Lung microvascular endothelial cell (primary cell): Measurements from ENCODE around the gene NACC2. TPM values are rescaled to one million over a fixed set of nuclear protein-coding genes. Genes with fewer than 3 reads are reported as not detected.
A peak's percentile ranks its signal among the peaks of the same experiment; 100 is the strongest.

Experiments used
- DNase-seq, 2 donors: peaks; one replicate each; pipeline versions ENCODE4 v3.0.0 to v3.0.0-alpha.2; 2010; ENCODE audit warnings: low read depth in 2 of 2
- total RNA-seq: library from RNA; depleted of rRNA; stranded (reverse); fragments of >200 nt; gene quantifications from 2 replicates; pipeline ENCODE4 v1.2.1, GENCODE V29; 2014

Gene NACC2
- total RNA-seq, 1 donor from 2014 or later, result 10.9 TPM

DNA sequence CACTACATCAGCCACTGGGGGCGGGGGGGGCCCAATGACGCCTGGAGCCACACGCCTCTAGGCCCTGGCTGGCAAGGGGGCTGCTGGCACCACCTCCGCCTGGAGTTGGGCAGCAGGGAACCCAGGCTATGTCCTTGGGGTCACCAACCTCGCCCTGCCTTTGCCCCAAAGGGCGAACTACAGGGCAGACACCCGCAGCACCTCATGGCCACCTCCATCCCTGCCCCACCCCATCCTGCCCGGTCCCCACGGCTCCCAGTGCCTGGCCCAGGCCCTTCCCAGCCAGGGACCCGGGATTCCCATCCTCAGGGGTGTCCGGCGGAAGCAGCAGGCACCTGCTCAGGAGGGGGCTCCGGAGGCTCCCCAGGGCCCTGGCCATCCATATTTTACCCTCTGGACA is 37.0 kb downstream of the NACC2 start:
- DNase-seq, result no peak

DNA sequence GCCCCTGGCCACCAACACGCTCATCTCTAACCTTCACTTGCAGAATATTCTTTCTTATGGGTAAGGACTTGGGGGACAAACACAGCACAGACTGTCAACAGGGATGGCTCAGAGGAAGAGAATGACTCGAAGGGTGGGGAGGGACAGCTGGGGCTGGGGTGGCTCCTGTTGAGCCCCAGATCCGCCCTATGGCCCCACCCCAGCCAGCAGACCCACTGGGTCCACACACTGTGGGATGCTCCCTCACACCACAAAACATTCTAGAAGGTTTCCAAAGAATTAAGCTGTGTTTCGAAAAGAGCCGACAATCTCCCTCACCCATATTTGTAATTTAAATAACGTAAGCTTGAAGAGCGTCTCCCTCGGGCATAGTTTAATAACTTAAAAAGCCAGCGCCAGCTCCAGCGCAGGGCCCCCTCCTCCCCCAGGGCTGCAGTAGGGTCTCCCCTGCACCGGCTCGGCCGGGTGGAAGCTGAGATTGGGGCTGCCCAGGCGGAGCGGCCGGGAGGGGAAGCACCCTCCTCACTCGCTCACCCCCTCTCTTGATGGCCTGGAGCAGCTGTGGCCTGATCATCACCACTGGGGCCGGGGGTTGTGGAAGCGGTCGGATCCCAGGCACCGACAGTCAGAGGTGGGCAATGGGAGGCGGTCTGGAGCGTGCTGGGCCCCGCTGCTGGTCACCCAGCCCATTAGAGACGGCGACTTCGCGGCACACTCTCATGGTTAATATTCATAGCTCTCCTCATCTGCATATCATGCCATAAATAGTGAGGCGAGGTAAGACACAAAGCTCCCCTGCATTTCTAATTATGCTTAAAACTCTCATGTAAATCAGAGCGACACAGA is 37.6 kb downstream of the NACC2 start:
- DNase-seq, result no peak

DNA sequence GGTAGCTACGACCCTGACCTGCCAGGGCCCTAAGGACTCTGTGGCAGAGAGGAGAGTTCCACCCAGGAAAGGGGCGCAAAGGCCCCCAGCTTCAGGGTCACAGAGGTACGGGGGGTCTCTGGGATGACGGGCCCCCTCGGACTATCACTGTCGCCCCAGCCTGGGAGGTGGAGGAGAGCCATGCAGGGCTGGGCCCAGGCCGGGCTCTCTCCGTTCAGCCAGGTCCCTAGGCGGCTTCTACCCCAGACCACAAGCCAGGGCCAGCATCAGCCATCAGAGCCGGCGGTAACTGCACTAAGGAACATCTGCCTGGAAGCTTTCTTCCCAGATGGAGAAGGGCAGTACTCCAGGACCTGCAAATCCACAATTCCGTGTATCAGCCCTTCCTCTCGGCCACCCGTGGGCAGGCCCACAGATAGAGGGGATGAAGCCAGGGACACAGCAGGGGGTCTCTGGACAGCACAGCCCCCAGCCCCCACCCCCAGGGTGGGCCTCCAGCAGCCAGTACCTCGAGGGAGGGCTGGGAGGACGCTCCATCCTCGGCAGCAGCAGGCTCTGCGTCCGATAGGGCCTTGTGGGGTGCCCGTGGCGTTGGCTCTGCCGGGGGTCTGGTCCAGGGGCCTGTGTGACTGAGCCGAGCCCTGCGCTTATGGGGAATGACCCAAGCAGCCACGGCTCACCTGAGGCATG is 38.4 kb downstream of the NACC2 start:
- DNase-seq, result no peak

DNA sequence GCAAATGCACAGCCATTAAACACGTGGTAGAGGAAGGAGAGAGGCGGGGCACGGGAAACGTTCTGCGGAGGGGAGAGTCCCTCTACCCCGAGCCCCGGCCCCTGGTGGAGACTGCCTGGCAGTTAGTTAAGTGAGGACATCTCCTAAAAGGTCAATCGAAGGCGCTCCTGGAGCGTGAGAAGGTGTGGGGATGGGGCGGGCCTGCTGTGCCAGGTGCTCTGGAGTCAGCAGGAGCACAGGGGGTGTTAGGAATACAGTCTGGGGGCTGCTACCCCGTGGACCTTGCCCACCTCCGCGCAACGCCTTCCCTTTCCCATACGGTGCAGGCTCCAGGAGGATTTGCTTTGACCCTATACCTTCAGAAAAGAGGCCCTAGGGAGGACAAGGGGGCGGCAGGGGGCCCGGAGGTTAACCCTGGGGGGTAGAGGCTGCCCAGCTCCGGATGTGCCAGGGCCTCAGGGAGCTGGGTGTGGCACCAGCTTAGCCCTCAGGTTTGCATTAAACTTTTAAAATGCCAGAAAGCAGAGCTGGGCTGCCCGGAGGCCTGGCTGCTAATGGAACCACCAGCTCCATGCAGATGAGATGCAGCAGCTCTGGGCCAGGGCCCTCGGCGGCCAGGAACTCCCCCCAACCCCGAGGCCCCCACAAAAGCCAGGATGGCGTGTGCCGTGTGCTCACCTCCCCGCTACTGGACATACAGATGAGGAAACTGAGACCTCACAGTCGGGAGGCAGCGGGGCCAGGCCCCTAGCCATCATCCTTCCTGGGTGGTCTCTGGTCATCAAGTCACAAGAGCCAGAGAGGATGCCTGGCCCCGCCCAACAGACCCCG is 39.2 kb downstream of the NACC2 start:
- no peak for DNase-seq

DNA sequence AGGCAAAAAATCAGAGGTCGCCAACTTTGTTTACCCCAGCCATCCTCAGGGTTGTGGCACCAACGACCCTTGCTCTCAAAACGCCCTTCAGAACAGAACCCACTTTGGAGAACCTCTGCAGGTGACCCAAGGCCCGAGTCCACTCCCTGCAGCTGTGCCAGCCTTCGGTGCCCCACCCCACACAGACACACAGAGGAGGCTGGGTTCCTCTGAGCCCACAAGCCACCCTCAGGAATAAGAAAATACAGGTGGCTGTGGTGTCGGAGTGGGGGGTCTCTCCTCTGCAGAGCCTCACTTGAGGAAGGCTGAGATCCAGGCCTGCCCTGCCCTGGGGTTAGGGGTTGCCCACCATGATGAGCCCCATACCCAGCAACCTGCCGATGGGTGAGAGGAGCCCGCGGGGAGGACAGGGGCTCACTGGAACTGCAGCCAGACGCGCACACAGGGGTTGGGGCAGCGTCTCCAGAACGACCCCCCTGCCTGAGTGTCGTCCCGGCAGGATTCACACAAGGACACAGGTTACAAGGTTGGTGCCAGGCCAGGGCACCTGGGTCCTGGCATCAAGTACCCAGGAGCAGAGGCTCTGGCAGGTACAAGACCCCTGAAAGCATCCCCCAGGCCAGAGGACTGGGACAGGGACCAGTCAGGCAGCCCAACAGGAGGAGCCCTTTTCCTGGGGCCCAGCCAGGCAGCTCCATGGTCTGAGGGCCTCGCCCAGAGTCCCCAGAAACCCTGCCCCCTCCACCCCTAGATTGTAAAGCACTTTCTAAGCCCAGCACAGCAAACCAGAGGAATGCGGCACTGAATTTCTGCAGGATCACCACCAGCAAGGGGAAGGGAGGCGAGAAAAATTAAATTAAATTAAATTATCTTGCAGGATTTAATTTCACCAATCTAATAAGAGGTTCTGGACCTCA is 40.0 kb downstream of the NACC2 start:
- DNase-seq, result no peak

DNA sequence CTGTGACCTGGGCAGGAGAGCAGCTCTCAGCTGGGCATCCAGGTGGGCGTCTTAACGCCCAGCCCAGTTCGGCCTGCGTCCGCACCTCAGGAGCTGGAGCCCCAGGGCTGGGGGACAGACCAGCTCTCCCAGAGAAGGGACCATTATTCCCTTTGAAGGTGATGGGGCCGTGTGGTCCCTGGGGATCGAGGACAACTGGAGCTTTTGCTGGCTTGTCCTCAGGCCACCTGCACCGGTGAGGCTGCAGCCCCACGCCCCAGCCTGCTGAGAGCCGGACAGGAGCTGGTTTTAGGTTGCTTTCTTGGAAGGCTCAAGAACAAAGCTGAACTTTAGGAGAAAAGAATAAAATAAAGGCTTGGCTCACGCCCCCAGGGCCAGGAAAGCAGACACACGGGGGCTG is 40.9 kb downstream of the NACC2 start:
- DNase-seq, result no peak

DNA sequence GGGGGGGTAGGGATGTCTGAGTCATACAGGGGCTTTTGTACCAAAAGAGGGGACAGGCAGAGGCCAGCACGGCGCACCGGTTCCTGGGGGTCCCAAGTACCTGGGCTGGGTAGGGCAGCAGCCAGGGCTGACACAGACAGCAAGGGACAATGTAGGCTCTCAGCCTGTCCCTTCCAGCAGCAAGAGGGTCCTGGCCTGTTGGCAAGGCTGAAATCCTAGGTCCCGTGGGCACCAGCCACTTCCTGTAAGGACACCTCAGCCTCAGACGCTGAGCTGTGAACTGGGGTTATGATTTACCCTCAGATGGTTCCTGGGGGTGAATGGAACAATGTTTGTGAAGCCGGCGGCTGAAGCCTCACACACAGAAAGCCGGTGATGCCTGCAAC is 41.3 kb downstream of the NACC2 start:
- DNase-seq, result no peak

DNA sequence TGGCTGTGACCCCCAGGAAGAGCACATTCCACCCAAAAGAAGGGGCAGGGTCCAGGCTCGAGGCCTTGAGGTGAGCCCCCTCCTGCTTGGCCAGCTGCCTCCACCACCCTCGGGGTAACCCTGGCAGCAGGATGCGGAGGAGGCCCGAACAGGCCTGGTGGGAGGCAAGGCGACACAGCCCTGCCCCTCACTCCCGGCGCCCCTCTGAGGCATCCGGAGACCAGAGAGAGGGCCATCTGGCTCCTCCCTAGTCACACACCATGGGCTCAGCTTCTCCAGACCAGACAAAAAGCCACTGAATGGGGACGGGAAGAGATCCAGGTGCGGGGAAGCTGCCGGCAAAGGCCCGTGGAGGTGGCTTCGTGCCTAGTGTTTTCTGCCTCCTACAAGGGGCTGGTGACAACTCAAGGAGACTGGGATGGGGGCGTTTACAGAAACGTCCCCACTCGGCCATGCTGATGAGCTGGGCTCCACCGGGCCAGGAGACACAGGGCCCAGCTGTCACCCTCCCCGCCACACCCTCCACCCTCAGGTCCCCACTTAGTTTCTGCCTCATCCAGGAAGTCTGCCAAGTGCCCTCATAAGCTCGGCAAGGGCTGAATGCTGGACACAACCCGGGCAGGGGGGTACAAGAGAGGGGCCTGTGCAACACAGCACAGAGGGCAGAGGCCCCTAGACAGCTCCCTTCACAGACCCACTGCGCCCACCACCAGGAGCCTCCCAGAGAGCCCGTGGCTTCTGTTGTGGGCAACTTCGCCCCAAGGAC is 41.9 kb downstream of the NACC2 start:
- no peak for DNase-seq

DNA sequence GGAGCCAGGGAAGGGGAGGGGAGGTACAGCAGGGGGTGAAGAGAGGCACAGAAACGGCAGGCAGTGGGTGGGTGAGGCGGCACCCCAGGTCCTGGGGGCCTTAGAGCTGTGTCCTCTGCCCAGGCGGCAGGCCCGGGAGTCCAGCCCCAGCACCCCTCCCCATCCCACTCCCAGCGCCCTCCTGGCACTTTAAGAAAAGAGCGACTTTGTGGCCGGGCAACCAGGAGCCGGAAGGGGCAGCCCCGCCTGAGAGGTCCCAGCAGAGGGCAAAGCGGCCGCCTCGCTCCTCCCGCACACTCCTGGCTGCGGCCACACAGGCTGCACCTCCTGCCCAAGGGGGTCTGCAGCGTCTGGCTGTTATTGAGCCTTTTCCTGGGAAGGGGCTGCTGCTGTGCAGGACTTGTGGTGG is 42.6 kb downstream of the NACC2 start:
- DNase-seq, result no peak

DNA sequence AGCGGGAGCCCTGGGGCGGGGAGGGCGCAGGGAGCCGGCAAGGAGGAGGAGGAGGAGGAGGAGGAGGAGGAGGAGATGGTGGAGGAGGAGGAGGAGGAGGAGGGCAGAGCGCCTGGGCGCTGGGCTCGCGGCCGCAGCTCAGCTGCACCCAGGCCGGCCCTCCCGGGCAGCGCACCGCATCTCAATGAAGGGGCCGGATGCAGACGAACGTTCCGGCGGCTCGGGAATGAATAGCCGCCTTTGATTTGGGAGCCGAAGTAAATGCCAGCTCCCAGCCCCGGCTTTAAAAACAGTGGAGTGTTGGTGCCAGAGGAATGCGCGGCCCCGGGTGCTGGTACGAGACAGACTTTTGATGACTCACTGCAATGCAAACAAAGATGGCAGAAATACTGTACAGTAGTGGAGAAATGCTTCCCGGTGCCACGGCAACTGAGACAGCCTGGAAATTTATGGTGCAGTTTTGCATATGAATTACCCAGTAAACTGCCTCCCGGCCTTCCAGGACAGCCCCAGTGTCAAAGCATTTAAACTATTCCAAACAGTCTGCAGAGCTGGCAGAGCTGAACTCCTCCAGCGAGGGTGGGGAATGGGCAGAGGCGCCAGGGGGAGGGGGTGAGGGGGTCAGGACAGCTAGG is 43.1 kb downstream of the NACC2 start:
- DNase-seq, result peak; percentile 83 to 94

DNA sequence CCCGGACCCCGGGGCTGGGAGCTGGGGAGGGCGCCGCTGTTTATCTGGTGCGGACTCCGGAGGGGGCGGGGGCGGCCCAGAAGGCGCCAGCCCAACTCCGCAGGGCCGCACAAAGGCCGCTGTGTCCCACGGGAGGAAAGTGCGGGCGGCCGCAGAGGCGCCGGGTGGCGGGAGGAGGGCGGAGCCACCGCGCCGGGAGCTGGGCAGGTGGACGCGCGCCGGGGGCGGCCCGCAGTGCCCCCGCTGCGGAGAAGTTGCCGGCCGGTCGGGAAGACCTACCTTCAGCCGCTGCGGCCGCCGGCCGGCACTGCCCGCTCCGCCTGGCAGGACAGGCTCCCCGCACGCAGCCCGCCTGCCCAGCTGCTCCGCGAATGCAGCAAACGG is 43.6 kb downstream of the NACC2 start:
- DNase-seq, result peak in 1 of 2 donors; percentile 40

DNA sequence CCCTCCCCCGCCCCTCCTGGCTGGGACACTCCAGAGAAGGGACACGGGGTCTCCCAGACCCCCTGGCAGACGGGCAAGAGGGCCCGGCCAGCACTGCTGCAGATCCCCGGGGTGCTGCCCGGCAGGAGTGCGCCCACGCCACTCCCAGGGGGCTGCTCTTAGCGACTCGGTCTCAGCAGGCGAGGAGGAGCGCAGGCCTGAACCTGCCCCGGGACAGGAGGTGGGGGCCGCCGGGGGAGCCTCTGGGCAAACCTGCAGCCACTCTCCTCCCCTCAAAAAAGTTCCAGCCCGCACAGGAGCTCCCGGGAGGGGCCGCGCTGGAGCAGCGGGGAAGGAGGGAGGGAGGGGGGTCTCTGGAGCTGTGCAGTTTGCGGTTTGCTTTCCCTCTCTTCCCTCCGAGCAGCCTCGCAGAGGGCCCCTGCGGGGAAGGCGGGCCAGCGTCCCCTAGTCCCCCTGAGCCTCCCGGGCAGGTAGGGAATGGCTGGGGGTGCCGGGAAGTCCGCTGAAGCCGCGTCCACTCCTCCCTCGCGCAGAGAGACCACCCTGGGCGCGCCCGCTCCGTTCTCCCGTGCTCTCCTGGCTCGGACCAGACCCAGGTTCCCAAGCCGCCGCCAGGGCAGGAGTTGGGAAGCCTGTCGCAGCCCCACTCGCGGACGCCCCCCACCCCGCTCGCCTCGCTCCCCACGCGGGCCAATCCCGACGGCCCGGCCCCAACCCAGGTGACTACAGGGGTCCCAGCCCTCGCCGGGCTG is 44.2 kb downstream of the NACC2 start:
- no peak for DNase-seq

DNA sequence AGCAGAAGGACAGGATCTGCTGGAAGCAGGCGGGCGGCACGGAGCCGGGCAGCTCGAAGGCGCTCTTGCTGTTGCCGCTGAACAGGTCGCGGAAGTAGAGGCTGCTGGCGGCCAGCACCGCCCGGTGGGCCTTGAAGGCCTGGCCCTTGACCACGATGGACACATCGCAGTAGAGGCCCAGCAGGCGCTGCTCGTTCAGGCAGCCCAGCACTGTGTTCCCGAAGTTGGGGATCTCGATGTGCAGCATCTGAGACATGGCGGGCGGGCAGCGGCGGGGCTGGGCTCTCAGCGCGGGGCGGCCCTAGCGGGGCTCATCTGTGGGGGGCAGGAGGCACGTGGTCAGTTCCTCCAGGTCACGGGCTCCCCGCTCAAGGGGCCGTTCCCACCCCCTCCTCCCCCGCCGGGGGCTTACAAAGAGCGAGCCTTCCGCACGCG is 44.8 kb downstream of the NACC2 start:
- no peak for DNase-seq

DNA sequence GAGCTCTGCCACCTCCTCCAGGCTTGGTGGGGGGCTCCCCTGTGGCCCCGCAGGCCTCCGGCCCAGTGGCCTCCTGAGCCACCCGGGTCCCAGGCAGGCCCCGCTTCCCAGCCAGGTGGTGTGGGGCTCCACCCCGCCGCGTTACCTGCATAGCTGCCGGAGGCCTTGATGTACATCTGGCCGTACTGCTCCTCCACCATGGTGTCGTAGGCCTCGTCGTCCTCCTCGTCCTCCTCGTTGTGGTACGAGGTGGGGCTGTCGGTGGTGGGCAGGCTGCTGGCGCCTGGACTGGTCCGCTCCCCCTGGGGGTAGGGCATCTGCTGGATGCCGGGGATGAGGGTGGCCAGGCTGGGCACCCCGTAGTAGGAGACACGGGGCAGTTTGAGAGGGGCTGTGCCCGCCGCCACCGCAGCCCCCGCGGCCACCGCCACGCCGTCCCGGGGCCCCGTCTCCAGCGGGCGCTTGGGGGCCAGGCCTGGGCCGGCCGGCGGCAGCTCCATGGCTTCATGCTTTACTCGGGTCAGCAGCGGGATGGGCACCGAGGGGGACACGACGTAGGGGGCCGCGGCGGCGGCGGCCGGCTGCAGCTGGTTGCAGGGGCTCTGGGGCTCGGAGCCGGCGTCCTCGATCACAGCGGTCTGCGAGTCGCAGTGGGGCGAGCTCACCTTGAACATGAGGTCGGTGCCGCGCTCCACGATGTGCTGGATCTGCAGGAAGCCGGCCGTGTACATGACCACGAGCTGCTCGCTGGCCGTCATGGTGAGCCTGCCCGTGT is 45.4 kb downstream of the NACC2 start:
- no peak for DNase-seq

DNA sequence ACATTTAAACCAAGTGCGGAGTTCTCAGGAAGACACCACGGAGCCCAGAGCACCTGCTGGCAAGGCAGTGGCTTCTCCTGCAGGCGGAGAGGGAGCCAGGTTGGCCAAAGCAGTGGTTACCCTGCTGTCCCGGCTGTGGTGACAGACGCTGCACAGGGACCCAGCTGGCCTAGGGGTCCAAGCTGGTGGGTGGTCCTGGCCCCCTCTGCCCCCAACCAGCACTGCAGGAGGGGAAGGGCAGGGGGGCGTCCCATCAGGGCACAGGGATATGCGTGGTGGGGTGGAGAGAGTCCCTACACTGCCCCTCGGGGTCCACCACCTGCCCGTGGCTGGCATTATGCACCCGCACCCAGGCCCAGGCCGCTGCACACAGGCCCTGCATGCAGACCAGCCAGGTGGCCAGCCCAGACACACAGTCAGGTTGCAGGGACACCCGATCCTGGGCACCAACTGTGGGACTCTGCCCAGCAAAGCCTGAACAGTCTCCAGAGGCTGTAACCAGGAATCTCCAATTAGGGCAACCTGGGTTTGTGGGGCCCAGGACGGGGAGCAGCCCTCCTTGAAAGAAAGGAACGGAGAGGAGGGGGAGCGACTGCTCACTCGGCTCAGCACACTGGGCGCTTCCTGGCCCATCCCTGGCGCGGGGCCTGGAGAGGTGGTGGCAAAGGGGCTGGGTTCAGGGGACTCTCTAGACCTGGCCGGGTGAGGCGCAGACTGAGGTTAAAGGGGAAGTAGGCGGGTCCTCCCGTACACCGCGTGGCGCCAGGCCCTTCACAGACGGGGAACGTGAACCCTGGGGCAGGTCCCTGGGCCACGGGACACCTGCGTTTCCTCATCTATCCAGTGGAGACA is 46.3 kb downstream of the NACC2 start:
- DNase-seq, result no peak

DNA sequence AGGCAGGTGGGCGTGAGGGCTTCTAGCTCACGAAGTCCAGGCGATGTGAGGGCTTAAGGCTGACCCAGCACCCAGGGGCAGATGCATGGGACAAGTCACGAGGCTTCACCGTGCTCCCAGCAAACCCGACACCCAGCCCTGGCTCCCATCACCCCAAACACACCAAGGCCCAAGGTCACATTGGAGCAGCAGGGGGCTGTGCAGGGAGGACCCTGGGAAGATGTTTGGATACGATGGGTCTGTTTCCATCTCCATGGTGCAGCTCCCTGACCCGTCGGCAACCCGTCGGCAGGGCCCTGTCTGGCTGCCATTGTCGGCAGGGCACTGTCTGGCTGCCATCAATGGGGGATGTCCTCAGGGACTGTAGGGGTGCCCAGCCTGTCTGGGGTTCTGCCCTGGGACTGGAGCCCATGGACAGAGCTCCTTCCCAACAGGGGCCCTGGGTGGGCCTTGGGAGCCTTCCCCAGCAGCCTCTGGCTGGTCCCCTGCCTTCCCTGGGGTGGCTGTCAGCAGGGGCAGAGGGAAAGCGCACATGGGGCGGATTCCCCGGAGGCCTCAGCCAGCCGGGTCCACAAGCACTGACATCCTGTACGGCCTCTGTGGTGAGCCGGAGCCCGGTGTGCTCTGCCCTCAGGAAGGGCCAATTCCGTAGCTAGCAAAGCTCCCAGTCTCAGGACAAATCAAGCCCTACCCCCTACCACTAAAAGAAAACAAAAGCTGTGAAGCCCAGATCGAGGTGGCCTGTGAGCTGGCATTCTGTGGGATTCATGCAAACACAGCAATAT is 47.1 kb downstream of the NACC2 start:
- DNase-seq, result peak; percentile 48 to 82
